ENCODE measurements around the gene COL27A1. TPM values are rescaled to one million over a fixed set of nuclear protein-coding genes. Genes with fewer than 3 reads are reported as not detected.

The COL27A1 gene
- total and polyA plus RNA-seq, 2 experiments from 2014 or later = 10.5 to 18.0 TPM

GRCh38 chr9:114342755-114343440, 187.6 kb downstream of the COL27A1 start:
- 0 out of 3 replicates have a peak, but pooled peaks cover under 1% of the 10 kb centered on the region for H3K4me1 Mint-ChIP-seq
- no peak overlapping the region for H3K27ac ChIP-seq (ENCODE audit: low read depth)
- H3K4me2 ChIP-seq = no peak overlapping the region
- 0 out of 2 replicates have a peak, but pooled peaks cover 4% of the 10 kb centered on the region for H3F3A ChIP-seq (replicated peaks; ENCODE audit: low read depth)
- H2AFZ ChIP-seq = no peak overlapping the region
- H3K4me3 ChIP-seq = no peak overlapping the region
- no peaks in the 10 kb centered on the region for H3K9me3 Mint-ChIP-seq
- no peaks in the 10 kb centered on the region; the same call in 1 of the 2 replicates for H4K20me1 ChIP-seq (replicated peaks; ENCODE audit: insufficient read depth)
- TF ChIP-seq CTCF (conservative IDR thresholded peaks at IDR 0.05; ENCODE audit: low read depth in 2 of 2) = no peak
- TF ChIP-seq EZH2phosphoT487 (IDR thresholded peaks at IDR 0.05; ENCODE audit: unreplicated experiment) = no peak
- no peak for TF ChIP-seq NANOG (IDR thresholded peaks at IDR 0.05; ENCODE audit: borderline replicate concordance)
- TF ChIP-seq JUNB (IDR thresholded peaks at IDR 0.05; ENCODE audit: unreplicated experiment) = no peak
- no peak for TF ChIP-seq ZNF114 (CRISPR knock-in tag; IDR thresholded peaks at IDR 0.05)
- TF ChIP-seq REST (IDR thresholded peaks at IDR 0.05; ENCODE audit: unreplicated experiment) = no peak
- TF ChIP-seq CREB1 (CRISPR knock-in tag; IDR thresholded peaks at IDR 0.05; ENCODE audit: low read depth) = no peak
- no peak for TF ChIP-seq ZNF331 (CRISPR knock-in tag; IDR thresholded peaks at IDR 0.05; ENCODE audit: low read depth)
- TF ChIP-seq STAT1 (IDR thresholded peaks at IDR 0.05; ENCODE audit: unreplicated experiment) = no peak
- no peak for TF ChIP-seq EZH2 (IDR thresholded peaks at IDR 0.05; ENCODE audit: low read depth, unreplicated experiment)
- no peak for TF ChIP-seq ETS1 (IDR thresholded peaks at IDR 0.05)
- no peak for TF ChIP-seq ZNF462 (CRISPR knock-in tag; IDR thresholded peaks at IDR 0.05)
- no peak for TF ChIP-seq POLR2AphosphoS5 (IDR thresholded peaks at IDR 0.05; ENCODE audit: low read depth)
- H3K4me1 ChIP-seq (ENCODE audit: insufficient read depth) = no peaks in the 10 kb centered on the region
- no peak overlapping the region for H3K27ac Mint-ChIP-seq
- ATAC-seq = no peak
- peaks cover 14% of the 10 kb centered on the region for H3K36me3 ChIP-seq (ENCODE audit: insufficient read depth)
- DNase-seq (ENCODE audit: low spot score) = no peak
- H3K4me3 Mint-ChIP-seq = no peak overlapping the region
- no peaks in the 10 kb centered on the region for H3K79me2 ChIP-seq (replicated peaks; ENCODE audit: insufficient read depth)
- H3K9me2 ChIP-seq (ENCODE audit: insufficient read depth) = no peaks in the 10 kb centered on the region
- H3K27me3 Mint-ChIP-seq (ENCODE audit: insufficient read depth, low read depth, poor library complexity) = peaks cover 12% of the 10 kb centered on the region
- H3K27me3 ChIP-seq (ENCODE audit: insufficient read depth) = no peaks in the 10 kb centered on the region
- peaks cover 86% of the 10 kb centered on the region for H3K36me3 Mint-ChIP-seq (ENCODE audit: low read depth)

All from GM23338 (cell line).